Heart right ventricle (tissue), 16 donors: ENCODE results near the gene DIP2A. TPM values are rescaled to one million over a fixed set of nuclear protein-coding genes. Genes with fewer than 3 reads are reported as not detected.

Experiments
- ATAC-seq, 8 donors: fragments of 200-7000 bp; cut with Tn5 transposase; one replicate each; pipeline ENCODE4 v1.9.1; 2020; ENCODE audit warnings: mild to moderate bottlenecking in 8 of 8, moderate library complexity in 8 of 8, moderate number of reproducible peaks in 1 of 8
- DNase-seq, 2 donors: peaks; one replicate each; pipeline ENCODE4 v3.0.0-alpha.2; 2020
- H3K27ac ChIP-seq, 10 donors: fragments of 200-600 bp; sonication (generic) in 2 of 10; one replicate each; pipeline versions ENCODE4 v1.5.0 to v1.8.0; 2020 to 2022; ENCODE audit warnings: mild to moderate bottlenecking in 3 of 10
- H3K27me3 ChIP-seq, 7 donors: fragments of 200-600 bp; one replicate each; pipeline ENCODE4 v1.8.0; 2021 to 2022; ENCODE audit warnings: mild to moderate bottlenecking in 2 of 7
- H3K36me3 ChIP-seq, 9 donors: fragments of 200-600 bp; sonication (generic) in 1 of 9; one replicate each; pipeline versions ENCODE4 v1.5.0 to v1.8.0; 2020 to 2022; ENCODE audit warnings: mild to moderate bottlenecking in 2 of 9
- H3K4me1 ChIP-seq, 9 donors: fragments of 200-600 bp; sonication (generic) in 1 of 9; one replicate each; pipeline versions ENCODE4 v1.5.0 to v1.8.0; 2020 to 2022; ENCODE audit warnings: mild to moderate bottlenecking in 4 of 9
- H3K4me3 ChIP-seq, 10 donors: fragments of 200-600 bp; sonication (generic) in 2 of 10; one replicate each; pipeline versions ENCODE4 v1.5.0 to v1.8.0; 2020 to 2022; ENCODE audit warnings: mild to moderate bottlenecking in 7 of 10, moderate library complexity in 2 of 10
- H3K9me3 ChIP-seq, 11 donors: fragments of 200-600 bp in 10 of 11; sonication (generic) in 2 of 11; one replicate each; pipeline versions ENCODE4 v1.5.0 to v1.8.0; 2013 to 2022; ENCODE audit warnings: mild to moderate bottlenecking in 2 of 11, control low read depth in 1 of 11, moderate library complexity in 1 of 11
- WGBS, 2 donors: extraction: QIAGEN DNeasy Blood & Tissue Kit; methylation state at CpG; one replicate each; pipeline ENCODE4 v1.1.7; 2013; ENCODE audit warnings: inconsistent platforms in 1 of 2; 5-methylcytosine and 5-hydroxymethylcytosine counted together
- intact Hi-C, 10 donors: fragments of 100-400 bp; cut with DNase I; formaldehyde crosslinking; loops; one replicate each; pipeline versions ENCODE4 v1.11.1 to v1.14.2; 2022
- polyA plus RNA-seq, 2 donors: library from polyadenylated mRNA; stranded (reverse); fragments of 200-250 nt; gene quantifications; one replicate each; pipeline ENCODE4 v1.2.3, GENCODE V29; 2013
- total RNA-seq, 10 donors: library from RNA; stranded (reverse); fragmentation: NEBNext Ultra II Directional in 3 of 10; extraction: Animal tissue kit (Norgen Biotek cat#: 25700) in 3 of 10; gene quantifications; one replicate each; pipeline versions ENCODE4 v1.2.1 to v1.2.4, GENCODE V29; 2021 to 2023
- TF ChIP-seq, protein P1 (sequence below), 9 donors: fragments of 200-600 bp; sonication (generic) in 2 of 9; IDR thresholded peaks; one replicate each; pipeline versions ENCODE4 v1.5.0 to v1.8.0; 2021 to 2022; ENCODE audit warnings: antibody characterized with exemption in 9 of 9, mild to moderate bottlenecking in 5 of 9, moderate library complexity in 1 of 9
- donor health status: Arrhythmogenic right ventricular cardiomyopathy.
- donor health status: ischemic (EF 13 %, LVEDD 7.1; RV severe dilation, severe dysfunction).
- donor health status: healthy with polysubstance abuse.
- donor health status: DM: no; HTN: yes; CAD: no.
- donor health status: DM: no; HTN: no; CAD: no.
- donor health status: ischemic (EF 25% LVEDD 6.9; RV normal size, moderate dysfunction).
- donor health status: ischemic (EF 25% LVEDD 5.7; RV mildly dilated, moderate dysfunction).
- donor health status: healthy.
- donor health status: DM: yes; HTN: yes; CAD: no.
- donor health status: Ischemic cardiomyopathy.
- donor health status: ischemic (EF 35%, LVEDD 5.7; RV mildly dilated, moderate dysfunction).
- donor health status: nonischemic (EF 11% LVEDD 7.7; RV severe dilation, severe dysfunction).
- donor health status: DM: yes; HTN: yes; CAD: no.
- donor health status: PGD.
- donor health status: ischemic (EF 29% LVEDD 5.4; RV normal size, mild dysfunction).
- donor health status: nonischemic (EF 23%, LVEDD 6.1; RV moderate dilation, normal function).

The DIP2A gene
- total and polyA plus RNA-seq, 12 donors: 9.4 to 45.2 (median 22.9) TPM

DNA sequence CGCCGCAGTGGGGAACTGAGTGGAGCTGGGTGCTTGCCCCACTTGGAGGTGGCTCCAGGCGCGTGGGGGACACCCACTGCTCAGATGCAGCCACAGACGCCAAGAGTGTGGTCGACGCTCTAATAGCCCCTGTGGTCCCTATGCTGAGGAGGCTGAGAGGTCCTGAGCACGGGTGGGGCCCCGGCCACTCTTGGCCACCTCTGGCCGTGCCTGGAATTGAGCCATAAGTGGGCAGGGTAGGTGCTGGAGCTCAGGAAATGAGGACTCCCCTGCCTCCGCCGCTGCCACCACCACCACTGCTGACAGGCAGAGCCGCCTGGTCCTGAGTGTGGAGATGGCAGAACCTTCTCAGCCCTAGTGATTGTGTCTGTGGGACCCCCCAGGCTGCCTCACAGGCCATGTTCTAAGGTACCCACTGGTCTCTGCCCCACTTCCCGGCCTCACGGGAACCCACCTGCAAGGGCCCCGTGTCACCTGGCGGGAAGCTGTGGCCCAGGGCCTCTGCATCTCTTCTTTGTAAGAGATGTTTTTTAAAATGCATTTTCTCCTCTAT lies 34.6 kb upstream of the DIP2A start:
- intact Hi-C loops: no loop called here
- no peaks in the 10 kb centered on the region for H3K27me3 ChIP-seq
- H3K4me1 ChIP-seq: no peaks in the 10 kb centered on the region
- TF ChIP-seq, protein P1, sequence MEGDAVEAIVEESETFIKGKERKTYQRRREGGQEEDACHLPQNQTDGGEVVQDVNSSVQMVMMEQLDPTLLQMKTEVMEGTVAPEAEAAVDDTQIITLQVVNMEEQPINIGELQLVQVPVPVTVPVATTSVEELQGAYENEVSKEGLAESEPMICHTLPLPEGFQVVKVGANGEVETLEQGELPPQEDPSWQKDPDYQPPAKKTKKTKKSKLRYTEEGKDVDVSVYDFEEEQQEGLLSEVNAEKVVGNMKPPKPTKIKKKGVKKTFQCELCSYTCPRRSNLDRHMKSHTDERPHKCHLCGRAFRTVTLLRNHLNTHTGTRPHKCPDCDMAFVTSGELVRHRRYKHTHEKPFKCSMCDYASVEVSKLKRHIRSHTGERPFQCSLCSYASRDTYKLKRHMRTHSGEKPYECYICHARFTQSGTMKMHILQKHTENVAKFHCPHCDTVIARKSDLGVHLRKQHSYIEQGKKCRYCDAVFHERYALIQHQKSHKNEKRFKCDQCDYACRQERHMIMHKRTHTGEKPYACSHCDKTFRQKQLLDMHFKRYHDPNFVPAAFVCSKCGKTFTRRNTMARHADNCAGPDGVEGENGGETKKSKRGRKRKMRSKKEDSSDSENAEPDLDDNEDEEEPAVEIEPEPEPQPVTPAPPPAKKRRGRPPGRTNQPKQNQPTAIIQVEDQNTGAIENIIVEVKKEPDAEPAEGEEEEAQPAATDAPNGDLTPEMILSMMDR (IDR thresholded peaks at IDR 0.05): no peak
- peak overlapping the region in 1 of 10 donors; percentile 68 for H3K27ac ChIP-seq
- no peak for DNase-seq
- no peaks in the 10 kb centered on the region for H3K9me3 ChIP-seq
- H3K36me3 ChIP-seq: peaks cover 0 to 84% (median 33%) of the 10 kb centered on the region in 9 donors
- 81 to 83% methylated on average over 17 of the region's 17 CpGs for WGBS, 2 donors
- H3K4me3 ChIP-seq: no peak overlapping the region
- ATAC-seq: no peak

DNA sequence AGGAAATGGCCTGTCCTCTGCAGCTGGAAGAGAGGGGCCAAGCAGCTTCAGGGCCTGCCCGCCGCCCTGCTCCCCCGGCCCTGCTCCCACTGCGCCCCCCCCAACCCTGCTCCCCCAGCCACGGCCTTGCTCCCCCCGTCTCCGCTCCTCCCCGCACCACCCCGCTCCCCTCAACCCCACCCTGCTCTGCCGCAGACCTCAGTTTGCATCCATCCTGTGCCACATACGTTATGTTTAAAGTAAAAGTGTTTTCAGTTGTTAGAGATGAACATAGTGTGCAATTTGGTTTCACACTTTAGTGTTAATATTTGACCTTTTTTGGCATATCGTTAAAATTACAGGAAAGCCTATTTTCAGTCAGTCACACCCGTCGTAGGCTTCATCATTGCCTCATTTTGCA lies 34.1 kb upstream of the DIP2A start:
- 92 to 93% methylated on average over 13 to 14 of the region's 14 CpGs for WGBS, 2 donors
- intact Hi-C loops: no loop called here
- no peaks in the 10 kb centered on the region for H3K9me3 ChIP-seq
- peaks cover 0 to 82% (median 28%) of the 10 kb centered on the region in 9 donors for H3K36me3 ChIP-seq
- H3K4me3 ChIP-seq: no peak overlapping the region
- TF ChIP-seq, protein P1 (IDR thresholded peaks at IDR 0.05): no peak
- DNase-seq: no peak
- H3K27me3 ChIP-seq: no peaks in the 10 kb centered on the region
- peak overlapping the region in 1 of 10 donors; percentile 83 for H3K27ac ChIP-seq
- H3K4me1 ChIP-seq: no peaks in the 10 kb centered on the region
- no peak for ATAC-seq

DNA sequence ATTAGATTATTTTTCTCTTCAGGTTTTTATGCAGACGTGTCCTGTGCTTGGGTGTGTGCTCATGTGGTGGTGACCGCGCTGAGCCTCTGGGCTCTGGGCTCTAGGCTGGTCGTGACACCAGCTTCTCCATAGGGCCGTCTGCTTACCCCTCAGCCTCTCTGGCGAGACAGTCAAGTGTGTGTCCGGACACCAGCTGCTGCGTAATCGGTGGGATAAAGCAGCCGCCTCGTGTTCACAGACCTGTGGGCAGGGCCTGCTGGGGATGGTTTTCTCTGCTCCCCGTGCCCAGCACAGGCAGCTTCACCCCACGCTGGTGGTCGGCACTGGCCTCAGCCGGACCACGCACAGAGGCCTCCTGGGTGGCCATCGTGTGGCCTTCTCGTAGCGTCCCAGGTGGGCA lies 33.6 kb upstream of the DIP2A start:
- Histone ChIP-seq H3K4me1 (no peaks in the 10 kb centered on the region), H3K9me3 (no peaks in the 10 kb centered on the region), H3K36me3 (peaks cover 0 to 82% (median 27%) of the 10 kb centered on the region in 9 donors), H3K27me3 (no peaks in the 10 kb centered on the region), H3K4me3 (no peak overlapping the region), H3K27ac (peak overlapping the region in 1 of 10 donors; percentile 83)
- DNase-seq (no peak), ATAC-seq (no peak)
- 95 to 96% methylated on average over 19 of the region's 19 CpGs for whole genome bisulfite sequencing, 2 donors
- TF ChIP-seq, protein P1 (IDR thresholded peaks at IDR 0.05): no peak
- intact Hi-C loops: no loop called here

DNA sequence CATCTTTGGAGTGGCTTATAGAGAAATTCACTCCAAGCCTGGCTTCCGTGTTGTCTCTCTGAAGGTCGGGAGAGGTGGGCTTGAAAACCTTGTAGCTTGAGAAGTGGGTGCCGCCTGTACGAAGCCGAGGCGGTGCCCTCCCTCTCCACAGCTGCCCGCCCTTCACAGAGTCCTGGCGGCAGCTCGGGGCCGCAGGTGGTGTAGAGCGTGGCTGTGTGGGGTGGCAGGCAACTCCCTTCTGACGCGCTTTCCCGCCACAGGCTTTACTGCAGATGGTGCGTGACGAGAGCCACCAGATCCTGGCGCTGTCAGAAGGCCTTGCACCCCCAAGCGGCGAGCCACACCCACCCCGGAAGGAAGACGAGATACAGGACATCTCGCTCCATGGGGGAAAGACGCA lies 33.1 kb upstream of the DIP2A start:
- WGBS, 2 donors: 92 to 94% methylated on average over 23 of the region's 23 CpGs
- Histone ChIP-seq H3K9me3 (no peaks in the 10 kb centered on the region), H3K27me3 (no peaks in the 10 kb centered on the region), H3K36me3 (peaks cover 0 to 83% (median 27%) of the 10 kb centered on the region in 9 donors), H3K27ac (peak overlapping the region in 1 of 10 donors; percentile 83), H3K4me3 (no peak overlapping the region), H3K4me1 (no peaks in the 10 kb centered on the region)
- intact Hi-C loops: no loop called here
- no peak for DNase-seq
- ATAC-seq: peak in 1 of 8 donors; percentile 21
- TF ChIP-seq, protein P1 (IDR thresholded peaks at IDR 0.05): no peak
